NB4 (cell line): ENCODE results near the gene KLC1.

Experiments used
- POLR2A ChIP-seq: IDR thresholded peaks from 2 replicates; pipeline ENCODE4 v1.6.1; 2011; ENCODE audit warnings: mild to moderate bottlenecking; ENCODE audit not compliant: insufficient read length; ENCODE audit errors: extremely low read depth
- TF ChIP-seq, protein P1 (sequence below): IDR thresholded peaks from one replicate; pipeline ENCODE4 v1.5.1; 2012; ENCODE audit warnings: low read depth, low read length

DNA sequence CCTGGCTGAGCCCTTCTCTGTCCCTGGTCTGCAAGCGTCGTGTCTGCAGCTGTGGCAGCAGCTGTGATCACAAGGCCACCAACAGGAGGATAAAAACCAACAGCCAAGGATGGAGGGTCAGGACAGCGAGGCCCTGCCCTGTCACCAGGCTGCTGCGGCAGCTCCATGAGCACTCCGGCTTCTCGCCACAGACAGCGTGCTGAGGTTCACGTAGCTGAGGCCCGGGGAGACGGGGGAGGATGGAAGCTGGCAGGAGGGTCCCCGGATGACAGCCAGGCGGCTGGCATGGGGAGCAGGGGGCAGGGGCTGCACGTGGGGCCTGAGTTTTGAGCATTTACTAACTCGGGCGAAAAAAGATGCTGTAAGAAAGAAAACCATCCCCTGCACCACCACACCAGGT lies 80.8 kb downstream of the KLC1 start:
- TF ChIP-seq, protein P1, sequence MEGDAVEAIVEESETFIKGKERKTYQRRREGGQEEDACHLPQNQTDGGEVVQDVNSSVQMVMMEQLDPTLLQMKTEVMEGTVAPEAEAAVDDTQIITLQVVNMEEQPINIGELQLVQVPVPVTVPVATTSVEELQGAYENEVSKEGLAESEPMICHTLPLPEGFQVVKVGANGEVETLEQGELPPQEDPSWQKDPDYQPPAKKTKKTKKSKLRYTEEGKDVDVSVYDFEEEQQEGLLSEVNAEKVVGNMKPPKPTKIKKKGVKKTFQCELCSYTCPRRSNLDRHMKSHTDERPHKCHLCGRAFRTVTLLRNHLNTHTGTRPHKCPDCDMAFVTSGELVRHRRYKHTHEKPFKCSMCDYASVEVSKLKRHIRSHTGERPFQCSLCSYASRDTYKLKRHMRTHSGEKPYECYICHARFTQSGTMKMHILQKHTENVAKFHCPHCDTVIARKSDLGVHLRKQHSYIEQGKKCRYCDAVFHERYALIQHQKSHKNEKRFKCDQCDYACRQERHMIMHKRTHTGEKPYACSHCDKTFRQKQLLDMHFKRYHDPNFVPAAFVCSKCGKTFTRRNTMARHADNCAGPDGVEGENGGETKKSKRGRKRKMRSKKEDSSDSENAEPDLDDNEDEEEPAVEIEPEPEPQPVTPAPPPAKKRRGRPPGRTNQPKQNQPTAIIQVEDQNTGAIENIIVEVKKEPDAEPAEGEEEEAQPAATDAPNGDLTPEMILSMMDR = no peak
- no peak for TF ChIP-seq POLR2A
